ENCODE data around the gene MYOCOS. TPM values are rescaled to one million over a fixed set of nuclear protein-coding genes. Genes with fewer than 3 reads are reported as not detected.

MYOCOS gene
- total RNA-seq, 1 donor from 2014 or later, result not detected

- no peak for DNase-seq (ENCODE audit: low spot score)
These were observed 1.7 kb downstream of the MYOCOS start for GRCh38 chr1:171623651-171624331.

DNA sequence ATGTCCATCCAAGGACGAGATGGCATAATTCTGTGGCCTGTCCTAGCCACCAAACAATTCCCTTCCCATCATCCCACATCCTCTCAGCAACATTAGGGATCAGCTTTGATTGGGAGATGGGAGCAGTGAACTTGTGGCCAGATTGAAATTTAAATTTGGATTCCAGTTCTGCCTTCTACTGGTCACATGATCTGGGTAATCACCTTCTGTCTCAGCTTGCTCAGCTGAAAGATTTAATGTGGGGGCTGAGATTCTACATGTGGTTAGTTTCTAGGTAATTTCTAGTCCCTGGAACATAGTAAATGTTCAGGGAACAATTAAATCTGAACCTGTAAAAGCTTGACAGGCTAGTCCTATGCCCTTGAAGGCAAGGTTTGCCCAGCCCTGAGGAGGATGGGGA, 3.2 kb downstream of the MYOCOS start:
- DNase-seq (ENCODE audit: low spot score), result no peak

DNA sequence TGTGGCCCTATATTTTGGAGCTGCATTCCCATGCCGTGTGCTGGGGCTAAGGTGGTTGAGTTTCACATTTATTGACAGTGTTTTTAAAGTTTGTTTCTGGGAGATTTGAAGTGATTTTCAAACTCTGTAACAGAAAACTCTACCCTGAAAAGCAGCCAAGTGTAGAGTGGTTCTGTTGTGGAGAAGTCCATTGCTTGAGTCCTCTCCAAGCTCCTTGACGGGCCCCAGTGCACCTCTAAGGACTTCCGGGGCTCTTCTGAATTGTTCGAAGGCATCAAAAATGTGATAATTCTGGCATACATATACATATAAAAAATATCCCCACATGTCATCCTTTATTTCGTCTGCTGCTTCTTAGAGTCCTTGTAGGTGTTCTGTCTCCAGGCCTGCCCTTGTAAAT, 5.0 kb downstream of the MYOCOS start:
- DNase-seq (ENCODE audit: low spot score), result no peak

DNA sequence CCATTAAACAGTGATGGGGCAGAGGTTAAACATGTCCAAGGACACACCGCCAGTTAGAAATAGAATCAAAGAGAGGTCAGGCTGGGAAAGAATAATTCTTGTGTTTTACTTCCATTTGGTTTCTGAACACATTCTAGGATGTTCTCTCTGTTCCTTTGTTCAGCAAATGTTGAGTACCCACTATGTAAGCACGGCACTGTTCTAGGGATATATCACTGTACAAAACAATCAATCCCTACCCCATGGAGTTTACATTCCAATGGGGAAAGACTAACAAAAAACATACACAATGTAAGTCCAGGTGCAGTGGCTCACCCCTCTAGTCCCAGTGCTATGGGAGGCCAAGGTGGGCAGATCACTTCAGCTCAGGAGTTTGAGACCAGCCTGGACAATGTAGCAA, 6.2 kb downstream of the MYOCOS start:
- DNase-seq (ENCODE audit: low spot score), result no peak

DNA sequence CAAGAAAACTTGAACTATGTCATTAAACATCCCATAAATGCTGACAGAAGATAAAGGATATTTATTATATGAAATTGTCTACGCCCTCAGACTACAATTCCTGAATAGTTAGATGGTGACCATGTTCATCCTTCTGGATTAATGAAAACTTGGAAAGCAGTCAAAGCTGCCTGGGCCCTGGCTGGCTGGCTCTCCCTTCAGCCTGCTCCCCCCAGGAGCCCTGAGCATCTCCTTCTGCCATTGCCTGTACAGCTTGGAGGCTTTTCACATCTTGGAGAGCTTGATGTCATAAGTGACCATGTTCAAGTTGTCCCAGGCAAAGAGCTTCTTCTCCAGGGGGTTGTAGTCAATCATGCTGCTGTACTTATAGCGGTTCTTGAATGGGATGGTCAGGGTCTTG, 13.6 kb downstream of the MYOCOS start:
- DNase-seq (ENCODE audit: low spot score), result no peak

DNA sequence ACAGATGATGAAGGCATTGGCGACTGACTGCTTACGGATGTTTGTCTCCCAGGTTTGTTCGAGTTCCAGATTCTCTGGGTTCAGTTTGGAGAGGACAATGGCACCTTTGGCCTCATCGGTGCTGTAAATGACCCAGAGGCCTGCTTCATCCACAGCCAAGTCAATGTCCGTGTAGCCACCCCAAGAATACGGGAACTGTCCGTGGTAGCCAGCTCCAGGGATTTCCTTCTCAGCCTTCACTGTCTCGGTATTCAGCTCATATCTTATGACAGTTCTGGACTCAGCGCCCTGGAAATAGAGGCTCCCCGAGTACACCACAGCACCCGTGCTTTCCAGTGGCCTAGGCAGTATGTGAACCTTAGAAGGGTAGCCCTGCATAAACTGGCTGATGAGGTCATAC, 14.1 kb downstream of the MYOCOS start:
- no peak for DNase-seq (ENCODE audit: low spot score)

- DNase-seq (ENCODE audit: low spot score), result no peak
These were observed 16.0 kb downstream of the MYOCOS start for GRCh38 chr1:171637928-171638576.

DNA sequence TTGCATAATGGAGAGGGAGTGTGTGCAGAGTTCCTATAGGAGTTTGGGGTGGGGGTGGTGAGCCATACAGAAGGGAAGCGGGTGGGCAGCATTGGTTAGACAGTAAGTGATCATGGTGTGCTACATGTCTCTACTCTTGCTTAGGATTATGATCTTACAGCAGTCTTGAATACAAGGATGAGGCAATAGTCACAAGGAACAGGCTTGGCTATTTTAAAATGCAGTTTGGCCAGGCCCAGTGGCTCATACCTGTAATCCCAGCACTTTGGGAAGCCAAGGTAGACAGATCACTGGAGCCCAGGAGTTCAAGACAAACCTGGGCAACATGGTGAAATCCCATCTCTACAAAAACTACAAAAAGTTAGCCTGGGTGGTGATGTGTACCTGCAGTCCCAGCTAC, 18.2 kb downstream of the MYOCOS start:
- DNase-seq (ENCODE audit: low spot score), result no peak

DNA sequence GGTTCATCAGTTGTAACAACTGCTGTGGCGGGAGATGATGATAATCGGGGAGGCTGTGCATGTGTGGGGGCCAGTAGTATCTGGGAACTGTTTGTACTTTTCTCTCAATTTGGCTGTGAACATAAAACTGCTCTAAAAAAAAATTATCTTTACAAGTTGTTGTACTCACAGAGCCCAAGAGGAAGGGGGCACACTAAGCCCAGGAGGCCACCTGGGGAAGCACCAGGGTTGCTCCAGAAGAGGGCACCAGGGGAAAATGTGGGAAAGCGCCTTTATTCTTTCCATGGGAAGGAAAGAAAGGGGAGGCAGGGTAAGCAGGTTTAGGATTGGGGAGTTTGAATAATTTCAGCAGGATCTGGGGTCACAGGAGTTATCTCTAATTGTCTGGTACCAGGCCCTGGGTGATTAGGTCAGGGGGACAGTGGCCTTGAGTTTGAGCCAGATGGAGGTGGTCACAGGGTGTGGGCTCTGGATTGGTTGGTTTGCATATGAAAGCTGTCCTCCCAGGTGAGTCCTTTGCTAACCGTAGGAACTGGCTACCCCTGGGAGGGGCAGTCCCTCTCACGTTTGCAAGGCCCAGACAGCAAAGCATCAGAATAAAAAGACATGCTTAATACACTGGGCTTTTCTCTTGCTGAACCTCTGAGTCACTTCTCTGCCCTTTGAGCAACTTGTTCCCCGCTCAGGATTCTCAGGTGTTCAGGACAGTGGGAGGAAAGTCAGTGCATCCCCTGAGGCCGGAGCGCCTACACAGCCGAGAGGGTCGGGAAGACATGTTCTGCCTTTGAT, 19.2 kb downstream of the MYOCOS start:
- DNase-seq (ENCODE audit: low spot score), result no peak

DNA sequence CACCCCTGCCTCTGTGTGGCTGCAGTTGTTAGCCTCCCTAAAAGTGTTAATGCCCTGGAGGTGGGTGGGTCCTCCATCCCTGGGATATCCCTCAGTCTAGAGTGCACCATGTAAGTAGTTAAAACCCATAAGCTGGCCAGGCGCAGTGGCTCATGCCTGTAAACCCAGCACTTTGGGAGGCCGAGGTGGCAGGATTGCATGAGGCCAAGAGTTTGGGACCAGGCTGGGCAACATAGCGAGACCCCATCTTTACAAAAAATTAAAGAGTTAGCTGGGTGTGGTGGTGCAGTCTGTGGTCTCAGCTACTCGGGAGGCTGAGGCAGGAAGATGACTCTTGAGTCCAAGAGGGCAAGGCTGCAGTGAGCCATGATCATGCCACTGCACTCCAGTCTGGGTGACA, 20.2 kb downstream of the MYOCOS start:
- no peak for DNase-seq (ENCODE audit: low spot score)

DNA sequence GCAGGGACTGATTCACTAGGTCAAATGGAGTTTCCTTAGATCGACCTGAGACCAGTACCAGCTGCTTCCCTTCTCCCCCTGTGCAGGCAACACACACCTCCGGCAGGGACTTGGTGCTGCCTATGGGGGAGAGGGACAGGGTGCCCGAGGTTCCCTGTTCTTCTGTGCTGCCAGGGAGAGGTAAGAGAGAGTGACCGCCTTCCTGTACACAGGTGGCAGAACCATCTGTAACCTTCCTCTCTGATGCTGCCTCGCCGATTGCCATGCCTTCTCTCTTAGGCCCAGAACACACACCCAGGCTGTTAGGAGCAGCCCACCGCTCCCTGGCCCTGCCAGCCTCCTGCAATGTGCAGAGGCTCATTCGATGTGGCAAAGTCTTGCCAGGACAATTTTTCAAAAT, 21.1 kb downstream of the MYOCOS start:
- no peak for DNase-seq (ENCODE audit: low spot score)

DNA sequence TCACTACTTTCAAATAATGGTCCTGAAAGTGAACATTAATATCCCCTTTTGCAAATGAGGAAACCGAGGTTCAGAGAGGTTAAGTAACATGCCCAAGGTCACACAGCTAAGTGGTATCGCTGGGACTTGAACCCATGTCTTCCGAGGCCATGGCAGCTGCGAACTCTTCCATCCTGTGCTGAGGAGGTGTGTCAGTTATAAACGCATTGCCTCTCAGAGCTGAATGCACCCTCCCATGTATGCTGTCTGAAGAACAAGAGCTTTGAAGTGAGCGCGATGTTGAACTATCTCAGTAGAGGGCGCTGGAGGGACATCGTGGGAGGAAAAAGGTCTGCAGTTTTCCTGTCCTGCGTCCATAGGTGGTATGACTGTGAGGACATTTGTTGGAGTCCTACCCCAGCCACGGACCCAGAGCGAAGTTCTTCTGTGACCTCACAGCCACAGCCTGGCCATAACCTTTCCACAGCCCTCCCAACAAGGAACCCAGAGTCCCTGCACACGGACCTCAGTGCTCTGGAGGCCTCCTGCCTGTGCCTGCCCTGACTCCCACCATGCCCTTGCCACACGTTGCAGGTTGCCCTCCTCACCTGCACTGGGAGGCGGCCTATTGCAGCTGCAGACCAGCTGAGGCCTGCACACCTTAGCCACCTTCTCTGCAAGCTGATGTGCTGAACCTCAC, 22.9 kb downstream of the MYOCOS start:
- DNase-seq (ENCODE audit: low spot score), result no peak

DNA sequence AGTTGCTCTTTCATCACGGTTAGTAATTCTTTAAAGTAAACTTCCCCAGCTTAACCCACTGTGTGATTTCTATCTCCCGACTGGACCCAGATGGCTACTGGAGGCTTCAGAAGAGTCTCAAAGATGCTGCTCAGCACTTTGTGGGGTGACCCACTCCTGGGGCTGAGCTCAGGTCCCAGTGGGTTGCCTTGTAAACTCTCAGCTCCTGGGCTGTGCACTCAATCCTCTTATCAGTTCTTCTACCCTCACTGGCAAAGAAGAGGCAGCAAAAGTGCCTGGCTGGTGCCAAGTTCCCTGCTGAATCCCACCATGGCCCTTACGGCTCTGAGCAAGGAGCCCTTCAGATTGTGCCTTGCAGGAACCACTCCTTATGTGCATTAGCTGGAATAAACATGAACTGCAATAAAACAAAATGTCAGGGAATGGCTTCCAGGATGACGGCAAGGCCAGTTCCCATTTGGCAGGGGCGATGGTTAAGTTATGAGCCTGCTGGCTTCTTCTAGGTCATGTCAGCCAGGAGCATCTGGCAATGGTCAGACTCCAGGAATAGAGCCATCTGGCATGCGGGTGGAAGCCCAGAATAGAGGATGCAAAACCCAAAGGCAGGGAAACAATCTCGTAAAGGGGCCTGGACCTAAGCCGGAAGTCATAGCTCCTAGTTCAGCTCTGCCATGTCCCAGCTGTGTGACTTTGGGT, 23.7 kb downstream of the MYOCOS start:
- no peak for DNase-seq (ENCODE audit: low spot score)

- no peak for DNase-seq (ENCODE audit: low spot score)
These were observed 24.2 kb downstream of the MYOCOS start for GRCh38 chr1:171646249-171646560.

DNA sequence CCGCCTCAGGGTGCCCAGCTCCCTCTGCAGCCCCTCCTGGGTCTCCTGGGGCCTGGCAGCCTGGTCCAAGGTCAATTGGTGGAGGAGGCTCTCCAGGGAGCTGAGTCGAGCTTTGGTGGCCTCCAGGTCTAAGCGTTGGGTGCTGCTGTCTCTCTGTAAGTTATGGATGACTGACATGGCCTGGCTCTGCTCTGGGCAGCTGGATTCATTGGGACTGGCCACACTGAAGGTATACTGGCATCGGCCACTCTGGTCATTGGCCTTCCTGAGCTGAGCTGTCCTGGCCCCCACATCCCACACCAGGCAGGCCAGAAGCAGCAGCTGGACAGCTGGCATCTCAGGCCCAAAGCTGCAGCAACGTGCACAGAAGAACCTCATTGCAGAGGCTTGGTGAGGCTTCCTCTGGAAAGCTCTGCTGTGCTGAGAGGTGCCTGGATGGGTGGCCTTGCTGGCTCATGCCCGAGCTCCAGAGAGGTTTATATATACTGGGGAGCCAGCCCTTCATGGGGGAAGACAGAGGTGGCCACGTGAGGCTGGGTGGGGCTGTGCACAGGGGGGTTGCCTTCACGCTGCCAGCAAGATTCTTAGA, 30.3 kb downstream of the MYOCOS start, which contains the start of gene MYOC:
Gene MYOC, minus strand, starts transcription at position 455 of the 589 bp plus-strand sequence. Its CDS starts 77 bp downstream, at position 378.
- no peak for DNase-seq (ENCODE audit: low spot score)

- no peak for DNase-seq (ENCODE audit: low spot score)
These were observed 31.8 kb downstream of the MYOCOS start for GRCh38 chr1:171653796-171654195.

- DNase-seq (ENCODE audit: low spot score), result no peak
These were observed 32.3 kb downstream of the MYOCOS start for GRCh38 chr1:171654201-171654941.

GRCh38 chr1:171654942-171655745, 33.1 kb downstream of the MYOCOS start:
- no peak for DNase-seq (ENCODE audit: low spot score)

DNA sequence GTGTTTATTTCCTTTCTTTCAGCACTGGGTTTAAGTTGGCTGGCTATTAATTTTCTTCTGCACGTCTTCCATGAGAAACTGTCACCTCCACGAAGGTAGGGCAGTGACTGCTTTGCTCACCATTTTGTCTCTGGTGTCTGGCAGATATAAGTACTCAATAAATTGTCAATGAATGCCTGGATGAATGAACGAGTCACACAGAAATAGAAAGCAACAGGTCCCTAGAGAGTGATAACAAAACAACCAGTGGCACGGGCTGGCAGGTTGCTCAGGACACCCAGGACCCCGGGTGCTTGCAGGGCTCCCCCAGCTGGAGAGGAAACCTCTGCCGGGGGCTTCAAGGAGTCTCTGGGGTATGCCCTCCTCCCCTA, 33.7 kb downstream of the MYOCOS start:
- DNase-seq (ENCODE audit: low spot score), result no peak
